ENCODE results near the gene FMN1. TPM values are rescaled to one million over a fixed set of nuclear protein-coding genes. Genes with fewer than 3 reads are reported as not detected.

Gene FMN1
- total and polyA plus RNA-seq, 10 of the 15 experiments (the other 5 are each of a cell fraction or from before 2014, with no cell fraction given) = 0.05 to 0.16 (median 0.08) TPM; not detected in 4

- POLR2A ChIA-PET = interaction anchor here (0.6 to 1.9 kb wide), 13 partner anchors 10 to 1600 kb away, joined by 3 to 21 read pairs (median 5); partner anchors contain the start of genes EMC7 and PGBD4
- Histone ChIP-seq H3K27me3 (replicated peaks in 1 of 2; ENCODE audit: control insufficient read depth in 2 of 2, insufficient read depth in 2 of 2, low read length in 1 of 2) (no peaks in the 10 kb centered on the region), H2AFZ (ENCODE audit: control insufficient read depth, low read depth, low read length) (peak overlapping the region; percentile 1; the same call in 1 of the 2 replicates), H3K9me3 (replicated peaks; ENCODE audit: control insufficient read depth, insufficient read depth, low read length) (no peaks in the 10 kb centered on the region), H3K4me1 (ENCODE audit: control insufficient read depth, insufficient read depth, low read length) (peaks cover 24% of the 10 kb centered on the region), H3K27ac (ENCODE audit: control insufficient read depth, insufficient read depth) (peak overlapping the region; percentile 64), H3K4me2 (ENCODE audit: control insufficient read depth, insufficient read depth) (peak overlapping the region; percentile 48), H3K9ac (ENCODE audit: control insufficient read depth, insufficient read depth, low read length) (peak overlapping the region; percentile 11), H3K4me3 (peak overlapping the region; percentile 51; the same call in 1 of the 2 replicates), H3K79me2 (ENCODE audit: control insufficient read depth, insufficient read depth, low read length) (no peaks in the 10 kb centered on the region), H4K20me1 (ENCODE audit: control insufficient read depth, insufficient read depth) (no peaks in the 10 kb centered on the region), H3K36me3 (ENCODE audit: control insufficient read depth in 2 of 2, insufficient read depth in 2 of 2, low read length in 1 of 2) (no peaks in the 10 kb centered on the region)
- WGBS (ENCODE audit: insufficient coverage, insufficient replicate concordance, low lambda C conversion rate, missing lambda C conversion rate) = 0% methylated on average over 5 of the region's 5 CpGs
- peak; percentile 71 for DNase-seq (ENCODE audit: low read depth, low spot score)
- RAD21 ChIA-PET (ENCODE audit: unreplicated experiment) = interaction anchor here (0.8 to 3.5 kb wide), 10 partner anchors 9 to 74 kb away, joined by 3 to 20 read pairs (median 8); no protein-coding TSS in a partner anchor
- SMC1A ChIA-PET (ENCODE audit: uncharacterized antibody, unreplicated experiment) = interaction anchor here (0.6 to 3.2 kb wide), 25 partner anchors 9 to 291 kb away, joined by 3 to 29 read pairs (median 5); no protein-coding TSS in a partner anchor
- CTCF ChIA-PET = interaction anchor here (1.0 to 3.2 kb wide), 10 partner anchors 9 to 245 kb away, joined by 3 to 16 read pairs (median 4); no protein-coding TSS in a partner anchor
- peak; percentile 95 for ATAC-seq
- in situ Hi-C loops (cut with MboI) (no loop called here), intact Hi-C loops (cut with micrococcal nuclease; ENCODE audit: unreplicated experiment) (loop anchor here (1.0 kb wide), 1 partner anchor 9 kb away; no protein-coding TSS in a partner anchor)
- peak; percentile 97 for FAIRE-seq
- no TSS peak for BruUV-seq (replicated peaks)
- TF ChIP-seq IRF4 (IDR thresholded peaks at IDR 0.05; ENCODE audit: low read depth, low read length) = peak; percentile 86
- TF ChIP-seq FOXM1 (IDR thresholded peaks at IDR 0.05; ENCODE audit: low read depth, low read length) = no peak
- 0 out of 2 replicates have a peak, but pooled peaks have one; percentile 63 for TF ChIP-seq ZNF24 (IDR thresholded peaks at IDR 0.05)
- peak; percentile 79 for TF ChIP-seq BCL11A (IDR thresholded peaks at IDR 0.05; ENCODE audit: low read depth, low read length)
- TF ChIP-seq MXI1 (IDR thresholded peaks at IDR 0.05; ENCODE audit: low read depth, low read length) = peak; percentile 71; the same call in 1 of the 2 replicates
- peak; percentile 96 for TF ChIP-seq POU2F2 (IDR thresholded peaks at IDR 0.05; ENCODE audit: borderline replicate concordance, low read depth, low read length)
- peak; percentile 84 to 88 for TF ChIP-seq IKZF2 (IDR thresholded peaks at IDR 0.05)
- no peak for TF ChIP-seq CHD1 (IDR thresholded peaks at IDR 0.05; ENCODE audit: low read depth, low read length)
- TF ChIP-seq ZNF217 (IDR thresholded peaks at IDR 0.05) = 0 out of 2 replicates have a peak, but pooled peaks have one; percentile 21
- no peak for TF ChIP-seq HDGF (IDR thresholded peaks at IDR 0.05)
- TF ChIP-seq RFX5 (IDR thresholded peaks at IDR 0.05; ENCODE audit: low read depth, low read length) = peak; percentile 78
- TF ChIP-seq NBN (IDR thresholded peaks at IDR 0.05) = peak; percentile 59; the same call in 1 of the 2 replicates
- TF ChIP-seq ESRRA (IDR thresholded peaks at IDR 0.05; ENCODE audit: low read length) = no peak
- TF ChIP-seq BHLHE40 (IDR thresholded peaks at IDR 0.05; ENCODE audit: borderline replicate concordance in 1 of 2, low read depth in 2 of 2, low read length in 1 of 2) = peak; percentile 59 to 83; a peak in 3 of 4 replicates
- no peak for TF ChIP-seq USF1 (IDR thresholded peaks at IDR 0.05; ENCODE audit: borderline replicate concordance, extremely low read length, insufficient read depth, low read depth, low read length)
- TF ChIP-seq BCLAF1 (IDR thresholded peaks at IDR 0.05) = no peak
- TF ChIP-seq CREM (IDR thresholded peaks at IDR 0.05; ENCODE audit: low read depth) = peak; percentile 62; the same call in 1 of the 2 replicates
- TF ChIP-seq ATF7 (IDR thresholded peaks at IDR 0.05; ENCODE audit: low read depth) = peak; percentile 67; the same call in 1 of the 2 replicates
- TF ChIP-seq MEF2A (IDR thresholded peaks at IDR 0.05; ENCODE audit: insufficient read depth, low read depth, low read length) = peak; percentile 88
- TF ChIP-seq TCF12 (IDR thresholded peaks at IDR 0.05; ENCODE audit: low read depth, low read length) = peak; percentile 72; the same call in 1 of the 2 replicates
- TF ChIP-seq EP300 (IDR thresholded peaks at IDR 0.05; ENCODE audit: borderline replicate concordance in 1 of 2, control insufficient read depth in 1 of 2, low read depth in 2 of 2, low read length in 2 of 2) = peak; percentile 91 to 96
- no peak for TF ChIP-seq PAX8 (IDR thresholded peaks at IDR 0.05)
Observed at GRCh38 chr15:32908135-32908801, 286.2 kb downstream of the FMN1 start.

Data from GM12878 (cell line).